Fibroblast of lung (primary cell): ENCODE results near the gene PUS1.

Experiments used
- EZH2 ChIP-seq: IDR thresholded peaks from 2 replicates; pipeline ENCODE4 v1.5.1; 2012; ENCODE audit warnings: low read length, control low read depth, mild to moderate bottlenecking; ENCODE audit errors: missing control alignments
- TF ChIP-seq, protein P1 (sequence below), 2 donors: IDR thresholded peaks in 1 of 2; conservative IDR thresholded peaks in 1 of 2; 1 replicate in 1 of 2; 2 replicates in 1 of 2; pipeline ENCODE4 v1.5.1; 2011 to 2012; ENCODE audit warnings: low read length in 2 of 2, control low read depth in 1 of 2, inconsistent platforms in 1 of 2, low read depth in 1 of 2, mild to moderate bottlenecking in 1 of 2

DNA sequence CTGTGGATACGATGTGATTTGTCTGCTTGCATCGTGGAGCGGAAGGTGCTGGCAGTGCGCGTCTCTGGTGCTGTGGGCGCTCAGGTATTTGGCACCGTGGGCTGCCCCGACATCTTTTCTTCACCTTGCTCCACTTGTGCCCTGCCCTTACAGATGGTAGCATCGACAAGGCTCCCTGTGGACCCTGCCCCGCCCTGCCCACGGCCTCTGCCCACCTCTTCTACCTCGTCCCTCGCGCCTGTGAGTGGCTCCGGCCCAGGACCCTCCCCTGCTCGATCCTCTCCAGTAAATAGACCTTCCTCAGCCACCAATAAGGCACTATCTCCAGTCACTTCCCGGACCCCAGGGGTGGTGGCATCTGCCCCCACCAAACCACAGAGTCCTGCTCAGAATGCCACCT, 57.3 kb downstream of the PUS1 start:
- TF ChIP-seq EZH2, result no peak
- TF ChIP-seq, protein P1, sequence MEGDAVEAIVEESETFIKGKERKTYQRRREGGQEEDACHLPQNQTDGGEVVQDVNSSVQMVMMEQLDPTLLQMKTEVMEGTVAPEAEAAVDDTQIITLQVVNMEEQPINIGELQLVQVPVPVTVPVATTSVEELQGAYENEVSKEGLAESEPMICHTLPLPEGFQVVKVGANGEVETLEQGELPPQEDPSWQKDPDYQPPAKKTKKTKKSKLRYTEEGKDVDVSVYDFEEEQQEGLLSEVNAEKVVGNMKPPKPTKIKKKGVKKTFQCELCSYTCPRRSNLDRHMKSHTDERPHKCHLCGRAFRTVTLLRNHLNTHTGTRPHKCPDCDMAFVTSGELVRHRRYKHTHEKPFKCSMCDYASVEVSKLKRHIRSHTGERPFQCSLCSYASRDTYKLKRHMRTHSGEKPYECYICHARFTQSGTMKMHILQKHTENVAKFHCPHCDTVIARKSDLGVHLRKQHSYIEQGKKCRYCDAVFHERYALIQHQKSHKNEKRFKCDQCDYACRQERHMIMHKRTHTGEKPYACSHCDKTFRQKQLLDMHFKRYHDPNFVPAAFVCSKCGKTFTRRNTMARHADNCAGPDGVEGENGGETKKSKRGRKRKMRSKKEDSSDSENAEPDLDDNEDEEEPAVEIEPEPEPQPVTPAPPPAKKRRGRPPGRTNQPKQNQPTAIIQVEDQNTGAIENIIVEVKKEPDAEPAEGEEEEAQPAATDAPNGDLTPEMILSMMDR (conservative IDR thresholded peaks at IDR 0.05 in 1 of 2, IDR thresholded peaks at IDR 0.05 in 1 of 2; ENCODE audit: low read depth in 1 of 2, low read length in 2 of 2), result no peak
